PFSK-1 (cell line): ENCODE results near the gene PMPCA.

Experiments used
- POLR2AphosphoS5 ChIP-seq: IDR thresholded peaks from 2 replicates; pipeline ENCODE4 v1.6.1; 2012; ENCODE audit warnings: low read depth, mild to moderate bottlenecking, control low read depth, low read length, moderate library complexity
- REST ChIP-seq, 2 experiments: IDR thresholded peaks; 2 replicates each; pipeline versions ENCODE4 v1.6.1 to v1.8.0; 2011 to 2012; ENCODE audit warnings: low read depth in 2 of 2, low read length in 2 of 2, control low read depth in 1 of 2, inconsistent platforms in 1 of 2, mild to moderate bottlenecking in 1 of 2, moderate library complexity in 1 of 2; ENCODE audit not compliant: insufficient read depth in 1 of 2
- TAF1 ChIP-seq: IDR thresholded peaks from 2 replicates; pipeline ENCODE4 v1.6.1; 2012; ENCODE audit warnings: low read length, control low read depth, borderline replicate concordance; ENCODE audit not compliant: insufficient read depth

GRCh38 chr9:136364942-136365774 is 45.3 kb upstream of the PMPCA start:
- TF ChIP-seq POLR2AphosphoS5, result no peak
- TF ChIP-seq REST (IDR thresholded peaks at IDR 0.05; ENCODE audit: insufficient read depth in 1 of 2, low read depth in 2 of 2, low read length in 2 of 2), result no peak
- TF ChIP-seq TAF1, result no peak
